ENCODE data around the gene METTL22.

METTL22 gene

GRCh38 chr16:8696880-8697279 lies 75.4 kb downstream of the METTL22 start:
- DNase-seq, result no peak

GRCh38 chr16:8697965-8698364 lies 76.5 kb downstream of the METTL22 start:
- DNase-seq, result no peak

All from stimulated activated CD4-positive, alpha-beta T cell treated with anti-CD3 and anti-CD28 coated beads, Interleukin-4, amount 100 ng/mL, for 24 hours (primary cell).